GM19240 (cell line): Measurements from ENCODE around the gene C21orf91.
"Not testable (repeated sequence)": the region's sequence is repeated elsewhere in the genome, so short reads cannot be mapped to it uniquely, and the experiment has no call there.

ENCODE experiments used
- DNase-seq: peaks from one replicate; pipeline ENCODE4 v3.0.0; 2011; ENCODE audit warnings: low spot score; ENCODE audit not compliant: insufficient read length

The C21orf91 gene

GRCh38 chr21:17779496-17779895 lies 39.7 kb downstream of the C21orf91 start:
- no peak for DNase-seq

- DNase-seq, result no peak
These were observed 41.9 kb downstream of the C21orf91 start for GRCh38 chr21:17777072-17777765.

- DNase-seq, result no peak
These were observed 43.6 kb downstream of the C21orf91 start for GRCh38 chr21:17775431-17776126.

- not testable (repeated sequence) for DNase-seq
These were observed 44.1 kb downstream of the C21orf91 start for GRCh38 chr21:17775021-17775420.

GRCh38 chr21:17769447-17769845 lies 49.7 kb downstream of the C21orf91 start:
- no peak for DNase-seq

- DNase-seq, result no peak
These were observed 50.2 kb downstream of the C21orf91 start for GRCh38 chr21:17768840-17769446.

- no peak for DNase-seq
These were observed 53.9 kb downstream of the C21orf91 start for GRCh38 chr21:17765207-17765606.

- no peak for DNase-seq
These were observed 55.7 kb downstream of the C21orf91 start for GRCh38 chr21:17763288-17764037.

GRCh38 chr21:17759511-17760178 lies 59.5 kb downstream of the C21orf91 start:
- DNase-seq, result no peak

GRCh38 chr21:17758683-17759082 lies 60.5 kb downstream of the C21orf91 start:
- no peak for DNase-seq

- no peak for DNase-seq
These were observed 61.5 kb downstream of the C21orf91 start for GRCh38 chr21:17757671-17758070.

- DNase-seq, result no peak
These were observed 65.4 kb downstream of the C21orf91 start for GRCh38 chr21:17753736-17754135.

GRCh38 chr21:17752171-17752570 lies 67.0 kb downstream of the C21orf91 start:
- no peak for DNase-seq

GRCh38 chr21:17746920-17747319 lies 72.2 kb downstream of the C21orf91 start:
- DNase-seq, result no peak

- no peak for DNase-seq
These were observed 74.1 kb downstream of the C21orf91 start for GRCh38 chr21:17745086-17745485.

- no peak for DNase-seq
These were observed 76.1 kb downstream of the C21orf91 start for GRCh38 chr21:17742940-17743592.

GRCh38 chr21:17742181-17742580 lies 77.0 kb downstream of the C21orf91 start:
- no peak for DNase-seq
